ENCODE data around the gene RFPL3.
"Not testable (repeated sequence)": the region's sequence is repeated elsewhere in the genome, so short reads cannot be mapped to it uniquely, and the experiment has no call there.

RFPL3 gene

GRCh38 chr22:32353840-32354239, 3.8 kb upstream of the RFPL3 start:
- no peak for DNase-seq (ENCODE audit: low spot score)

GRCh38 chr22:32354360-32355351, 3.0 kb upstream of the RFPL3 start:
- DNase-seq (ENCODE audit: low spot score), result no peak

- no peak for DNase-seq (ENCODE audit: low spot score)
These were observed 1.9 kb upstream of the RFPL3 start for GRCh38 chr22:32355760-32356159.

- DNase-seq (ENCODE audit: low spot score), result not testable (repeated sequence)
These were observed 2.4 kb downstream of the RFPL3 start for GRCh38 chr22:32360096-32360495.

- DNase-seq (ENCODE audit: low spot score), result no peak
These were observed 3.6 kb downstream of the RFPL3 start for GRCh38 chr22:32361257-32361656.

- DNase-seq (ENCODE audit: low spot score), result no peak
These were observed 6.5 kb downstream of the RFPL3 start for GRCh38 chr22:32364210-32364609.

GRCh38 chr22:32375678-32376450, 18.2 kb downstream of the RFPL3 start:
- no peak for DNase-seq (ENCODE audit: low spot score)

GRCh38 chr22:32376681-32377080, 19.0 kb downstream of the RFPL3 start:
- DNase-seq (ENCODE audit: low spot score), result no peak

- peak; percentile 59 for DNase-seq (ENCODE audit: low spot score)
These were observed 21.1 kb downstream of the RFPL3 start for GRCh38 chr22:32378707-32379272.

- DNase-seq (ENCODE audit: low spot score), result no peak
These were observed 23.3 kb downstream of the RFPL3 start for GRCh38 chr22:32380991-32381390.

GRCh38 chr22:32385681-32386080, 28.0 kb downstream of the RFPL3 start:
- no peak for DNase-seq (ENCODE audit: low spot score)

- no peak for DNase-seq (ENCODE audit: low spot score)
These were observed 32.0 kb downstream of the RFPL3 start for GRCh38 chr22:32389685-32390084.

- no peak for DNase-seq (ENCODE audit: low spot score)
These were observed 37.4 kb downstream of the RFPL3 start for GRCh38 chr22:32395107-32395506.

GRCh38 chr22:32396255-32396654, 38.6 kb downstream of the RFPL3 start:
- DNase-seq (ENCODE audit: low spot score), result no peak

GRCh38 chr22:32396746-32397145, 39.1 kb downstream of the RFPL3 start:
- DNase-seq (ENCODE audit: low spot score), result no peak

- DNase-seq (ENCODE audit: low spot score), result no peak
These were observed 43.8 kb downstream of the RFPL3 start for GRCh38 chr22:32401486-32401885.

GRCh38 chr22:32404021-32404420, 46.4 kb downstream of the RFPL3 start:
- no peak for DNase-seq (ENCODE audit: low spot score)

GRCh38 chr22:32407312-32407711, 49.6 kb downstream of the RFPL3 start:
- DNase-seq (ENCODE audit: low spot score), result peak; percentile 12

- DNase-seq (ENCODE audit: low spot score), result no peak
These were observed 50.3 kb downstream of the RFPL3 start for GRCh38 chr22:32407936-32408335.

GRCh38 chr22:32409977-32410376, 52.3 kb downstream of the RFPL3 start:
- DNase-seq (ENCODE audit: low spot score), result no peak

GRCh38 chr22:32410459-32410858, 52.8 kb downstream of the RFPL3 start:
- DNase-seq (ENCODE audit: low spot score), result no peak
